ENCODE measurements around the gene MAGI3. TPM values are rescaled to one million over a fixed set of nuclear protein-coding genes. Genes with fewer than 3 reads are reported as not detected.

MAGI3 gene
- polyA plus RNA-seq, 4 donors = 6.8 to 39.4 (median 12.8) TPM

GRCh38 chr1:113538225-113538624 is 147.9 kb downstream of the MAGI3 start:
- Histone ChIP-seq H3K4me1 (ENCODE audit: control insufficient read depth in 3 of 3, insufficient read depth in 2 of 3, low read depth in 1 of 3, low read length in 2 of 3) (peaks cover 0 to 6% (median 3%) of the 10 kb centered on the region in 3 donors), H3K27me3 (ENCODE audit: control insufficient read depth in 3 of 3, insufficient read depth in 3 of 3, low read length in 3 of 3) (no peaks in the 10 kb centered on the region), H3K36me3 (ENCODE audit: control insufficient read depth in 3 of 3, insufficient read depth in 2 of 3, low read depth in 1 of 3, low read length in 3 of 3) (no peaks in the 10 kb centered on the region), H3K9me3 (ENCODE audit: control insufficient read depth in 2 of 2, insufficient read depth in 1 of 2, low read depth in 1 of 2, low read length in 1 of 2) (no peaks in the 10 kb centered on the region), H3K4me3 (ENCODE audit: low read depth in 1 of 3, low read length in 3 of 3) (no peak overlapping the region), H3K27ac (ENCODE audit: low read depth in 1 of 3, low read length in 2 of 3) (no peak overlapping the region)
- FAIRE-seq (no peak), DNase-seq (no peak)
- WGBS, 3 donors = 82 to 93% (median 83%) methylated on average over 3 of the region's 3 CpGs

- Histone ChIP-seq H3K36me3 (ENCODE audit: control insufficient read depth in 3 of 3, insufficient read depth in 2 of 3, low read depth in 1 of 3, low read length in 3 of 3) (no peaks in the 10 kb centered on the region), H3K4me3 (ENCODE audit: low read depth in 1 of 3, low read length in 3 of 3) (no peak overlapping the region), H3K27me3 (ENCODE audit: control insufficient read depth in 3 of 3, insufficient read depth in 3 of 3, low read length in 3 of 3) (no peaks in the 10 kb centered on the region), H3K27ac (ENCODE audit: low read depth in 1 of 3, low read length in 2 of 3) (peak overlapping the region in 1 of 3 donors; percentile 26), H3K4me1 (ENCODE audit: control insufficient read depth in 3 of 3, insufficient read depth in 2 of 3, low read depth in 1 of 3, low read length in 2 of 3) (peaks cover 0 to 6% (median 3%) of the 10 kb centered on the region in 3 donors), H3K9me3 (ENCODE audit: control insufficient read depth in 2 of 2, insufficient read depth in 1 of 2, low read depth in 1 of 2, low read length in 1 of 2) (no peaks in the 10 kb centered on the region)
- WGBS, 3 donors = 66 to 76% (median 72%) methylated on average over 3 of the region's 3 CpGs
- DNase-seq = peak; percentile 53 to 57
- FAIRE-seq = no peak
Measured at GRCh38 chr1:113540335-113540734, 150.0 kb downstream of the MAGI3 start.

- no peaks in the 10 kb centered on the region for H3K9me3 ChIP-seq (ENCODE audit: control insufficient read depth in 2 of 2, insufficient read depth in 1 of 2, low read depth in 1 of 2, low read length in 1 of 2)
- H3K4me3 ChIP-seq (ENCODE audit: low read depth in 1 of 3, low read length in 3 of 3) = no peak overlapping the region
- H3K27me3 ChIP-seq (ENCODE audit: control insufficient read depth in 3 of 3, insufficient read depth in 3 of 3, low read length in 3 of 3) = no peaks in the 10 kb centered on the region
- H3K4me1 ChIP-seq (ENCODE audit: control insufficient read depth in 3 of 3, insufficient read depth in 2 of 3, low read depth in 1 of 3, low read length in 2 of 3) = peaks cover 0 to 6% (median 3%) of the 10 kb centered on the region in 3 donors
- H3K27ac ChIP-seq (ENCODE audit: low read depth in 1 of 3, low read length in 2 of 3) = peak overlapping the region in 1 of 3 donors; percentile 26
- DNase-seq (peak; percentile 11 to 55), FAIRE-seq (no peak)
- WGBS, 3 donors = 34 to 62% (median 52%) methylated on average over 2 of the region's 2 CpGs
- no peaks in the 10 kb centered on the region for H3K36me3 ChIP-seq (ENCODE audit: control insufficient read depth in 3 of 3, insufficient read depth in 2 of 3, low read depth in 1 of 3, low read length in 3 of 3)
Measured at GRCh38 chr1:113541106-113541505, 150.8 kb downstream of the MAGI3 start.

GRCh38 chr1:113542221-113542701 is 151.9 kb downstream of the MAGI3 start:
- H3K27me3 ChIP-seq (ENCODE audit: control insufficient read depth in 3 of 3, insufficient read depth in 3 of 3, low read length in 3 of 3) = no peaks in the 10 kb centered on the region
- 72 to 87% (median 79%) methylated on average over 6 of the region's 6 CpGs for WGBS, 3 donors
- H3K4me3 ChIP-seq (ENCODE audit: low read depth in 1 of 3, low read length in 3 of 3) = no peak overlapping the region
- FAIRE-seq (no peak), DNase-seq (no peak)
- H3K27ac ChIP-seq (ENCODE audit: low read depth in 1 of 3, low read length in 2 of 3) = no peak overlapping the region
- H3K9me3 ChIP-seq (ENCODE audit: control insufficient read depth in 2 of 2, insufficient read depth in 1 of 2, low read depth in 1 of 2, low read length in 1 of 2) = no peaks in the 10 kb centered on the region
- H3K4me1 ChIP-seq (ENCODE audit: control insufficient read depth in 3 of 3, insufficient read depth in 2 of 3, low read depth in 1 of 3, low read length in 2 of 3) = peaks cover 0 to 6% (median 3%) of the 10 kb centered on the region in 3 donors
- H3K36me3 ChIP-seq (ENCODE audit: control insufficient read depth in 3 of 3, insufficient read depth in 2 of 3, low read depth in 1 of 3, low read length in 3 of 3) = no peaks in the 10 kb centered on the region

GRCh38 chr1:113543110-113543509 is 152.8 kb downstream of the MAGI3 start:
- DNase-seq = no peak
- no peak overlapping the region for H3K27ac ChIP-seq (ENCODE audit: low read depth in 1 of 3, low read length in 2 of 3)
- H3K27me3 ChIP-seq (ENCODE audit: control insufficient read depth in 3 of 3, insufficient read depth in 3 of 3, low read length in 3 of 3) = no peaks in the 10 kb centered on the region
- WGBS, 3 donors = 97 to 100% (median 97%) methylated on average over 1 of the region's 1 CpG
- H3K36me3 ChIP-seq (ENCODE audit: control insufficient read depth in 3 of 3, insufficient read depth in 2 of 3, low read depth in 1 of 3, low read length in 3 of 3) = no peaks in the 10 kb centered on the region
- no peaks in the 10 kb centered on the region for H3K9me3 ChIP-seq (ENCODE audit: control insufficient read depth in 2 of 2, insufficient read depth in 1 of 2, low read depth in 1 of 2, low read length in 1 of 2)
- peaks cover 0 to 6% (median 3%) of the 10 kb centered on the region in 3 donors for H3K4me1 ChIP-seq (ENCODE audit: control insufficient read depth in 3 of 3, insufficient read depth in 2 of 3, low read depth in 1 of 3, low read length in 2 of 3)
- FAIRE-seq = no peak
- H3K4me3 ChIP-seq (ENCODE audit: low read depth in 1 of 3, low read length in 3 of 3) = no peak overlapping the region

GRCh38 chr1:113545210-113545609 is 154.9 kb downstream of the MAGI3 start:
- WGBS, 3 donors = 86 to 95% (median 92%) methylated on average over 3 of the region's 3 CpGs
- no peak for FAIRE-seq
- H3K4me1 ChIP-seq (ENCODE audit: control insufficient read depth in 3 of 3, insufficient read depth in 2 of 3, low read depth in 1 of 3, low read length in 2 of 3) = peaks cover 0 to 6% (median 3%) of the 10 kb centered on the region in 3 donors

GRCh38 chr1:113545626-113546025 is 155.3 kb downstream of the MAGI3 start:
- Histone ChIP-seq H3K27ac (ENCODE audit: low read depth in 1 of 3, low read length in 2 of 3) (no peak overlapping the region), H3K4me3 (ENCODE audit: low read depth in 1 of 3, low read length in 3 of 3) (no peak overlapping the region), H3K27me3 (ENCODE audit: control insufficient read depth in 3 of 3, insufficient read depth in 3 of 3, low read length in 3 of 3) (no peaks in the 10 kb centered on the region), H3K36me3 (ENCODE audit: control insufficient read depth in 3 of 3, insufficient read depth in 2 of 3, low read depth in 1 of 3, low read length in 3 of 3) (peaks cover 0 to 2% (median 0%) of the 10 kb centered on the region in 3 donors), H3K9me3 (ENCODE audit: control insufficient read depth in 2 of 2, insufficient read depth in 1 of 2, low read depth in 1 of 2, low read length in 1 of 2) (no peaks in the 10 kb centered on the region), H3K4me1 (ENCODE audit: control insufficient read depth in 3 of 3, insufficient read depth in 2 of 3, low read depth in 1 of 3, low read length in 2 of 3) (peaks cover 0 to 6% (median 3%) of the 10 kb centered on the region in 3 donors)
- DNase-seq = no peak
- FAIRE-seq = no peak
- 72 to 92% (median 87%) methylated on average over 2 of the region's 2 CpGs for WGBS, 3 donors

More at GRCh38 chr1:113545210-113545609, 154.9 kb downstream of the MAGI3 start:
- no peak overlapping the region for H3K4me3 ChIP-seq (ENCODE audit: low read depth in 1 of 3, low read length in 3 of 3)
- H3K9me3 ChIP-seq (ENCODE audit: control insufficient read depth in 2 of 2, insufficient read depth in 1 of 2, low read depth in 1 of 2, low read length in 1 of 2) = no peaks in the 10 kb centered on the region
- no peak for DNase-seq
- H3K27me3 ChIP-seq (ENCODE audit: control insufficient read depth in 3 of 3, insufficient read depth in 3 of 3, low read length in 3 of 3) = no peaks in the 10 kb centered on the region
- no peak overlapping the region for H3K27ac ChIP-seq (ENCODE audit: low read depth in 1 of 3, low read length in 2 of 3)
- H3K36me3 ChIP-seq (ENCODE audit: control insufficient read depth in 3 of 3, insufficient read depth in 2 of 3, low read depth in 1 of 3, low read length in 3 of 3) = peaks cover 0 to 2% (median 0%) of the 10 kb centered on the region in 3 donors

GRCh38 chr1:113551728-113552127 is 161.4 kb downstream of the MAGI3 start:
- Histone ChIP-seq H3K9me3 (ENCODE audit: control insufficient read depth in 2 of 2, insufficient read depth in 1 of 2, low read depth in 1 of 2, low read length in 1 of 2) (peaks cover 0 to 3% of the 10 kb centered on the region in 2 donors), H3K4me1 (ENCODE audit: control insufficient read depth in 3 of 3, insufficient read depth in 2 of 3, low read depth in 1 of 3, low read length in 2 of 3) (no peaks in the 10 kb centered on the region), H3K27me3 (ENCODE audit: control insufficient read depth in 3 of 3, insufficient read depth in 3 of 3, low read length in 3 of 3) (no peaks in the 10 kb centered on the region), H3K27ac (ENCODE audit: low read depth in 1 of 3, low read length in 2 of 3) (no peak overlapping the region), H3K4me3 (ENCODE audit: low read depth in 1 of 3, low read length in 3 of 3) (no peak overlapping the region), H3K36me3 (ENCODE audit: control insufficient read depth in 3 of 3, insufficient read depth in 2 of 3, low read depth in 1 of 3, low read length in 3 of 3) (peaks cover 0 to 4% (median 0%) of the 10 kb centered on the region in 3 donors)
- FAIRE-seq (no peak), DNase-seq (no peak)
- 89 to 92% (median 90%) methylated on average over 1 of the region's 1 CpG for WGBS, 3 donors

- Histone ChIP-seq H3K27ac (ENCODE audit: low read depth in 1 of 3, low read length in 2 of 3) (no peak overlapping the region), H3K36me3 (ENCODE audit: control insufficient read depth in 3 of 3, insufficient read depth in 2 of 3, low read depth in 1 of 3, low read length in 3 of 3) (peaks cover 0 to 8% (median 3%) of the 10 kb centered on the region in 3 donors), H3K27me3 (ENCODE audit: control insufficient read depth in 3 of 3, insufficient read depth in 3 of 3, low read length in 3 of 3) (no peaks in the 10 kb centered on the region), H3K9me3 (ENCODE audit: control insufficient read depth in 2 of 2, insufficient read depth in 1 of 2, low read depth in 1 of 2, low read length in 1 of 2) (peaks cover 0 to 8% of the 10 kb centered on the region in 2 donors), H3K4me1 (ENCODE audit: control insufficient read depth in 3 of 3, insufficient read depth in 2 of 3, low read depth in 1 of 3, low read length in 2 of 3) (no peaks in the 10 kb centered on the region), H3K4me3 (ENCODE audit: low read depth in 1 of 3, low read length in 3 of 3) (no peak overlapping the region)
- WGBS, 3 donors = 83 to 98% (median 85%) methylated on average over 1 of the region's 1 CpG
- FAIRE-seq (no peak), DNase-seq (no peak)
Measured at GRCh38 chr1:113552244-113552643, 161.9 kb downstream of the MAGI3 start.
